ENCODE measurements around the gene TSKS.

- TF ChIP-seq CTCF (IDR thresholded peaks at IDR 0.05; ENCODE audit: low read length) (no peak), EZH2 (optimal IDR thresholded peaks at IDR 0.05; ENCODE audit: low read depth, low read length) (no peak)
Observed at GRCh38 chr19:49704888-49705642, 58.0 kb downstream of the TSKS start.
